GM12873 (cell line): ENCODE measurements around the gene SLC10A6.

ENCODE experiments used
- CTCF ChIP-seq: IDR thresholded peaks from 2 replicates; pipeline ENCODE4 v1.5.1; 2012; ENCODE audit warnings: low read depth, mild to moderate bottlenecking, moderate library complexity, low read length, control low read depth; ENCODE audit not compliant: insufficient read depth; ENCODE audit errors: missing control alignments

Gene SLC10A6

GRCh38 chr4:86815653-86816052 lies 33.5 kb downstream of the SLC10A6 start:
- no peak for TF ChIP-seq CTCF

- no peak for TF ChIP-seq CTCF
These were observed 38.3 kb downstream of the SLC10A6 start for GRCh38 chr4:86810847-86811246.

- TF ChIP-seq CTCF = no peak
These were observed 39.4 kb downstream of the SLC10A6 start for GRCh38 chr4:86809809-86810208.

DNA sequence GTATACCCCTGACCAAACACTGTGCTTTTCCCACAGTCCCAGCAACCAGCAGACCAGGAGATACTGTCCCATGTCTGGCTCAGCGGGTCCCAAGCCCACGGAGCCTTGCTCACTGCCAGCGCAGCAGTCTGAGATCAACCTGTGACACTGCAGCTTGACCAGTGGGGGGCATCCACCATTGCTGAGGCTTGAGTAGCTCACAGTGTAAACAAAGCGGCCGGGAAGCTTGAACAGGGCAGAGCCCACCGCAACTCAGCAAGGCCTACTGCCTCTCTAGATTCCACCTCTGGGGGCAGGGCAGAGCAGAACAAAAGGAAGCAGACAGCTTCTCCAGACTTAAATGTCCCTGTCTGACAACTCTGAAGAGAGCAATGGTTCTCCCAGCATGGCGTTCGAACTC lies 58.1 kb downstream of the SLC10A6 start:
- TF ChIP-seq CTCF = peak; percentile 19

- TF ChIP-seq CTCF = no peak
These were observed 60.4 kb downstream of the SLC10A6 start for GRCh38 chr4:86788826-86789225.

DNA sequence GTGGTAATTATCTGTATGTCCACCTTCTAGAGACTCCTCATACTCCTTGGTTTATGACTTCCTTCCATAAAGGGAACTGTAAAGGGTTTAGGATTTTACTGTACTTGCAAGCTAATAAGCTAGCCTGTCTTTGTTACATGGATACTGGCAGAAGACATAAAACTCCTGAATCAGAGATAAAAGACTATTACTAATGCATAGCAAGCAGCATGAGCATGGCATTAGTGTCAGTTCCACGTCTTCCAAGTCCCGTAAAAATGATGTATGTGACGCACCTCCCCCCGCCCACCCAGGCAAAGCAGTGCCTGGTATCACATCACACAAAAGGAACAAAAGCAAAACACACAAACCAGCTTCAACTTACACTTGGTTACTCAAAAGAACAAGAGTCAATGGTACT lies 71.0 kb downstream of the SLC10A6 start:
- TF ChIP-seq CTCF = no peak

DNA sequence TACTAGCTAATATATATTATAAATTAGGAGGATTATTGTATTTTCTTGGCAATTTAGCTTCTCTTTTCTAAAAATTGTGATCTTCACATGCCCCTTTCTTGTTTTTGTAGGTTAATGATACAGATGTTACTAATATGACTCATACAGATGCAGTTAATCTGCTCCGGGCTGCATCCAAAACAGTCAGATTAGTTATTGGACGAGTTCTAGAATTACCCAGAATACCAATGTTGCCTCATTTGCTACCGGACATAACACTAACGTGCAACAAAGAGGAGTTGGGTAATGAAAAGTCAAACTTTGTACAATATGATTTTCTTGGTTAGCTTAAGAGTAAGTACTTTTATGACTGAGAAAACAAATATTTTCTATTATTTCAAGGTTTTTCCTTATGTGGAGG lies 74.1 kb downstream of the SLC10A6 start:
- TF ChIP-seq CTCF = no peak
